GM12891 (cell line): ENCODE results near the gene PPM1H.

Source experiments
- POLR2A ChIP-seq: IDR thresholded peaks from 2 replicates; pipeline ENCODE4 v1.6.1; 2011; ENCODE audit warnings: low read depth, low read length, control low read depth
- SPI1 ChIP-seq: IDR thresholded peaks from 2 replicates; pipeline ENCODE4 v1.6.1; 2011; ENCODE audit warnings: low read depth, low read length, control low read depth

DNA sequence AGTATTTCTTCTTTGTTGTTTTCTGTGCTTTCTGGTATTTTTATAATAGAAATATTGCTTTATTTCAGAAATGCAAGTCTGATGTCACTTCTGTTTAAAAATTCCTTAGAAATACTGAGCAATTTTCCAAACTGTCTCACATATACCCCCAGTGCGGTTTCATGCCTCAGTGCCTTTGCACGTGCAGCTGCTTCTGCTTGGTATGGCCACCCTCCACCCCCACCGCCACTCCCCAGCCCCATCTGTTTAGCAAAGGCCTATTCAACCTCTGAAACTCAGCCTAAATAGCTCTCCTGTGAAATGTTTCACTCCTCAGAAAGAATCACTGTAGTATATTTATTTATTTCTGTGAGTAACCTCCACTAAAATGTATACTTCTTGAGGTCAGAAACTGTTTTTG is 52.3 kb downstream of the PPM1H start:
- TF ChIP-seq POLR2A (no peak), SPI1 (no peak)
